ENCODE results near the gene TMEM132D. TPM values are rescaled to one million over a fixed set of nuclear protein-coding genes. Genes with fewer than 3 reads are reported as not detected.

Gene TMEM132D
- total and polyA plus RNA-seq, 2 of the 8 experiments (the other 6 are each of a cell fraction or from before 2014, with no cell fraction given) = 3.5 to 10.1 TPM

- TF ChIP-seq, protein P1, sequence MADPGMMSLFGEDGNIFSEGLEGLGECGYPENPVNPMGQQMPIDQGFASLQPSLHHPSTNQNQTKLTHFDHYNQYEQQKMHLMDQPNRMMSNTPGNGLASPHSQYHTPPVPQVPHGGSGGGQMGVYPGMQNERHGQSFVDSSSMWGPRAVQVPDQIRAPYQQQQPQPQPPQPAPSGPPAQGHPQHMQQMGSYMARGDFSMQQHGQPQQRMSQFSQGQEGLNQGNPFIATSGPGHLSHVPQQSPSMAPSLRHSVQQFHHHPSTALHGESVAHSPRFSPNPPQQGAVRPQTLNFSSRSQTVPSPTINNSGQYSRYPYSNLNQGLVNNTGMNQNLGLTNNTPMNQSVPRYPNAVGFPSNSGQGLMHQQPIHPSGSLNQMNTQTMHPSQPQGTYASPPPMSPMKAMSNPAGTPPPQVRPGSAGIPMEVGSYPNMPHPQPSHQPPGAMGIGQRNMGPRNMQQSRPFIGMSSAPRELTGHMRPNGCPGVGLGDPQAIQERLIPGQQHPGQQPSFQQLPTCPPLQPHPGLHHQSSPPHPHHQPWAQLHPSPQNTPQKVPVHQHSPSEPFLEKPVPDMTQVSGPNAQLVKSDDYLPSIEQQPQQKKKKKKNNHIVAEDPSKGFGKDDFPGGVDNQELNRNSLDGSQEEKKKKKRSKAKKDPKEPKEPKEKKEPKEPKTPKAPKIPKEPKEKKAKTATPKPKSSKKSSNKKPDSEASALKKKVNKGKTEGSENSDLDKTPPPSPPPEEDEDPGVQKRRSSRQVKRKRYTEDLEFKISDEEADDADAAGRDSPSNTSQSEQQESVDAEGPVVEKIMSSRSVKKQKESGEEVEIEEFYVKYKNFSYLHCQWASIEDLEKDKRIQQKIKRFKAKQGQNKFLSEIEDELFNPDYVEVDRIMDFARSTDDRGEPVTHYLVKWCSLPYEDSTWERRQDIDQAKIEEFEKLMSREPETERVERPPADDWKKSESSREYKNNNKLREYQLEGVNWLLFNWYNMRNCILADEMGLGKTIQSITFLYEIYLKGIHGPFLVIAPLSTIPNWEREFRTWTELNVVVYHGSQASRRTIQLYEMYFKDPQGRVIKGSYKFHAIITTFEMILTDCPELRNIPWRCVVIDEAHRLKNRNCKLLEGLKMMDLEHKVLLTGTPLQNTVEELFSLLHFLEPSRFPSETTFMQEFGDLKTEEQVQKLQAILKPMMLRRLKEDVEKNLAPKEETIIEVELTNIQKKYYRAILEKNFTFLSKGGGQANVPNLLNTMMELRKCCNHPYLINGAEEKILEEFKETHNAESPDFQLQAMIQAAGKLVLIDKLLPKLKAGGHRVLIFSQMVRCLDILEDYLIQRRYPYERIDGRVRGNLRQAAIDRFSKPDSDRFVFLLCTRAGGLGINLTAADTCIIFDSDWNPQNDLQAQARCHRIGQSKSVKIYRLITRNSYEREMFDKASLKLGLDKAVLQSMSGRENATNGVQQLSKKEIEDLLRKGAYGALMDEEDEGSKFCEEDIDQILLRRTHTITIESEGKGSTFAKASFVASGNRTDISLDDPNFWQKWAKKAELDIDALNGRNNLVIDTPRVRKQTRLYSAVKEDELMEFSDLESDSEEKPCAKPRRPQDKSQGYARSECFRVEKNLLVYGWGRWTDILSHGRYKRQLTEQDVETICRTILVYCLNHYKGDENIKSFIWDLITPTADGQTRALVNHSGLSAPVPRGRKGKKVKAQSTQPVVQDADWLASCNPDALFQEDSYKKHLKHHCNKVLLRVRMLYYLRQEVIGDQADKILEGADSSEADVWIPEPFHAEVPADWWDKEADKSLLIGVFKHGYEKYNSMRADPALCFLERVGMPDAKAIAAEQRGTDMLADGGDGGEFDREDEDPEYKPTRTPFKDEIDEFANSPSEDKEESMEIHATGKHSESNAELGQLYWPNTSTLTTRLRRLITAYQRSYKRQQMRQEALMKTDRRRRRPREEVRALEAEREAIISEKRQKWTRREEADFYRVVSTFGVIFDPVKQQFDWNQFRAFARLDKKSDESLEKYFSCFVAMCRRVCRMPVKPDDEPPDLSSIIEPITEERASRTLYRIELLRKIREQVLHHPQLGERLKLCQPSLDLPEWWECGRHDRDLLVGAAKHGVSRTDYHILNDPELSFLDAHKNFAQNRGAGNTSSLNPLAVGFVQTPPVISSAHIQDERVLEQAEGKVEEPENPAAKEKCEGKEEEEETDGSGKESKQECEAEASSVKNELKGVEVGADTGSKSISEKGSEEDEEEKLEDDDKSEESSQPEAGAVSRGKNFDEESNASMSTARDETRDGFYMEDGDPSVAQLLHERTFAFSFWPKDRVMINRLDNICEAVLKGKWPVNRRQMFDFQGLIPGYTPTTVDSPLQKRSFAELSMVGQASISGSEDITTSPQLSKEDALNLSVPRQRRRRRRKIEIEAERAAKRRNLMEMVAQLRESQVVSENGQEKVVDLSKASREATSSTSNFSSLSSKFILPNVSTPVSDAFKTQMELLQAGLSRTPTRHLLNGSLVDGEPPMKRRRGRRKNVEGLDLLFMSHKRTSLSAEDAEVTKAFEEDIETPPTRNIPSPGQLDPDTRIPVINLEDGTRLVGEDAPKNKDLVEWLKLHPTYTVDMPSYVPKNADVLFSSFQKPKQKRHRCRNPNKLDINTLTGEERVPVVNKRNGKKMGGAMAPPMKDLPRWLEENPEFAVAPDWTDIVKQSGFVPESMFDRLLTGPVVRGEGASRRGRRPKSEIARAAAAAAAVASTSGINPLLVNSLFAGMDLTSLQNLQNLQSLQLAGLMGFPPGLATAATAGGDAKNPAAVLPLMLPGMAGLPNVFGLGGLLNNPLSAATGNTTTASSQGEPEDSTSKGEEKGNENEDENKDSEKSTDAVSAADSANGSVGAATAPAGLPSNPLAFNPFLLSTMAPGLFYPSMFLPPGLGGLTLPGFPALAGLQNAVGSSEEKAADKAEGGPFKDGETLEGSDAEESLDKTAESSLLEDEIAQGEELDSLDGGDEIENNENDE (IDR thresholded peaks at IDR 0.05; ENCODE audit: insufficient replicate concordance, low read length) = no peak
- TF ChIP-seq POU5F1 (IDR thresholded peaks at IDR 0.05; ENCODE audit: low read depth, low read length) (no peak), EGR1 (IDR thresholded peaks at IDR 0.05; ENCODE audit: borderline replicate concordance, low read depth, low read length) (no peak), KDM1A (IDR thresholded peaks at IDR 0.05; ENCODE audit: borderline replicate concordance, low read length) (no peak)
Measured at GRCh38 chr12:129097451-129097850, 806.4 kb downstream of the TMEM132D start (continued).

Data from H1 (cell line).